Measurements from ENCODE around the gene AKAP7. TPM values are rescaled to one million over a fixed set of nuclear protein-coding genes. Genes with fewer than 3 reads are reported as not detected.

Gene AKAP7
- polyA plus RNA-seq, 1 donor (not counting 4 experiments of a cell fraction or from before 2014, with no cell fraction given): 1.7 TPM

DNA sequence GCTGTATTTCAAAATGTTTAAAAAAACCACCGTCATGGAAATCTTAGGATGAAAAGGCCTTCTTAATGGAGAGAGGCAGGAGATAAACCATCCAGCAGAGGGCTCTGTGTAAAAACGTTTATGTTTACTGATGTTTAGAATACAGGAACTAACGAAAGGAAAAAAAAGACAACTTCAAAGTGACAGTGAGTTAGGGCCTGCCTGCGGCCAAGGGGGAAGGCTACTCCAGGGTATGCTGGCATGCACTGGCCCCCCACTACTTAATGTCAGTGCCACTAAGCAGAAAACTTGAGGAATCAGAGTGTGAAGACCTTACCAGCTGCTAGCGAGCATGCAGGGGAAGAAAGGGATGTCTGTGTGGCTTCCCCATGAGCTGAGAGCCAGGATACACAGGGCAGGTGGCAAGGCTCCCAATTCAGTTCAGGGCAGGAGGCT is 47.7 kb downstream of the AKAP7 start:
- Histone ChIP-seq H3K27me3 (ENCODE audit: control insufficient read depth, extremely low read depth, insufficient read depth, low read length) (no peaks in the 10 kb centered on the region), H3K36me3 (ENCODE audit: control insufficient read depth in 2 of 2, extremely low read depth in 1 of 2, insufficient read depth in 2 of 2, low read length in 2 of 2) (no peaks in the 10 kb centered on the region), H2AFZ (ENCODE audit: control insufficient read depth, low read length) (no peak overlapping the region), H3K4me3 (ENCODE audit: control insufficient read depth in 2 of 3, extremely low read depth in 1 of 3, insufficient read depth in 2 of 3, low read depth in 1 of 3, low read length in 3 of 3) (no peak overlapping the region), H3K27ac (ENCODE audit: control insufficient read depth, insufficient read depth, low read length) (no peak overlapping the region), H3K9ac (ENCODE audit: control insufficient read depth, extremely low read depth, insufficient read depth, low read length) (no peak overlapping the region), H3K9me3 (ENCODE audit: control insufficient read depth, low read depth, low read length) (no peaks in the 10 kb centered on the region), H3K4me2 (ENCODE audit: control insufficient read depth, extremely low read depth, insufficient read depth, low read depth, low read length) (no peak overlapping the region), H4K20me1 (ENCODE audit: control insufficient read depth, extremely low read depth, insufficient read depth, low read length) (no peaks in the 10 kb centered on the region), H3K9me1 (ENCODE audit: control insufficient read depth, extremely low read depth, insufficient read depth, low read length) (no peaks in the 10 kb centered on the region), H3K79me2 (ENCODE audit: control insufficient read depth, insufficient read depth, low read length) (no peaks in the 10 kb centered on the region), H3K4me1 (ENCODE audit: control insufficient read depth, extremely low read depth, insufficient read depth, low read length) (no peaks in the 10 kb centered on the region)
- dilution Hi-C loops (cut with MboI; ENCODE audit: extremely low pct_ligation_motif_present, low sequenced_read_pairs): no loop called here
- DNase-seq (ENCODE audit: low read depth, low spot score): no peak
- TF ChIP-seq, protein P1, sequence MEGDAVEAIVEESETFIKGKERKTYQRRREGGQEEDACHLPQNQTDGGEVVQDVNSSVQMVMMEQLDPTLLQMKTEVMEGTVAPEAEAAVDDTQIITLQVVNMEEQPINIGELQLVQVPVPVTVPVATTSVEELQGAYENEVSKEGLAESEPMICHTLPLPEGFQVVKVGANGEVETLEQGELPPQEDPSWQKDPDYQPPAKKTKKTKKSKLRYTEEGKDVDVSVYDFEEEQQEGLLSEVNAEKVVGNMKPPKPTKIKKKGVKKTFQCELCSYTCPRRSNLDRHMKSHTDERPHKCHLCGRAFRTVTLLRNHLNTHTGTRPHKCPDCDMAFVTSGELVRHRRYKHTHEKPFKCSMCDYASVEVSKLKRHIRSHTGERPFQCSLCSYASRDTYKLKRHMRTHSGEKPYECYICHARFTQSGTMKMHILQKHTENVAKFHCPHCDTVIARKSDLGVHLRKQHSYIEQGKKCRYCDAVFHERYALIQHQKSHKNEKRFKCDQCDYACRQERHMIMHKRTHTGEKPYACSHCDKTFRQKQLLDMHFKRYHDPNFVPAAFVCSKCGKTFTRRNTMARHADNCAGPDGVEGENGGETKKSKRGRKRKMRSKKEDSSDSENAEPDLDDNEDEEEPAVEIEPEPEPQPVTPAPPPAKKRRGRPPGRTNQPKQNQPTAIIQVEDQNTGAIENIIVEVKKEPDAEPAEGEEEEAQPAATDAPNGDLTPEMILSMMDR (optimal IDR thresholded peaks at IDR 0.05 in 1 of 3, IDR thresholded peaks at IDR 0.05 in 1 of 3, conservative IDR thresholded peaks at IDR 0.05 in 1 of 3; ENCODE audit: extremely low read depth in 1 of 3, insufficient read depth in 2 of 3, low read length in 3 of 3): peak in 1 of 3 experiments; percentile 37
- no peak for TF ChIP-seq EZH2 (IDR thresholded peaks at IDR 0.05; ENCODE audit: low read length)
- FAIRE-seq: no peak

DNA sequence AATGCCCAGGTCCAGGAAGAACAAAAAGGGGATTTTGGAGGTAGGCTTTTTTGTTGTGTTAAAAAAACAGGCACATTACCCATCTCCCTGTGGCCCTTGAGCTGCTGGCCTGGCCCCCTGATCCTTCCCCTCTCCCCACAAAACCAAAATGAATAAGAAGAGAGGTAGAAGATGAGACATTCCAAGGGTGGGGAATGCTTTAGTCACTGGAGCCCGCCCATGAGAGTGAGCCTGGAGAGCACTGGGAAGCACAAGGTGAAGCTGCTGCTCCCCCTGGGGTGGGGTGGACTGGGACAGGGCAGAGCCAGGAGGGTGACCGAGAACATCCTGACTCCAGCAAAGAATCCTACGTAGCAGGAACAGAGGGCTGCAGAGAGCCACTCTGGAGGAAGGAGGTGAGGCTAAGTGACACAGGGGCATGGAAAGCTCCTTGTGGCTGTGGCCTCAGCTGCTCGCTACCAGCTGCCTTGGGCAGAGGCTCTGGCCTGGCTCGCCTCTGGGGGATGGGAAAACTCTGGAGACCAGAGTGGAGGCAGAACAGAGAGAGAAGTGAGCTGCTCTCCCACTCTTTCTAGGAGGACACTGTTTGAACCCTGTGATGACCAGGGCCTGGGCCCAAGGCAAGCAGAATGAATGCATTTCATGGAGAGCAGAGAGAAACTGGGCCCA is 48.3 kb downstream of the AKAP7 start:
- Histone ChIP-seq H3K27ac (ENCODE audit: control insufficient read depth, insufficient read depth, low read length) (no peak overlapping the region), H3K9ac (ENCODE audit: control insufficient read depth, extremely low read depth, insufficient read depth, low read length) (no peak overlapping the region), H3K4me1 (ENCODE audit: control insufficient read depth, extremely low read depth, insufficient read depth, low read length) (no peaks in the 10 kb centered on the region), H2AFZ (ENCODE audit: control insufficient read depth, low read length) (no peak overlapping the region), H4K20me1 (ENCODE audit: control insufficient read depth, extremely low read depth, insufficient read depth, low read length) (no peaks in the 10 kb centered on the region), H3K79me2 (ENCODE audit: control insufficient read depth, insufficient read depth, low read length) (no peaks in the 10 kb centered on the region), H3K9me3 (ENCODE audit: control insufficient read depth, low read depth, low read length) (no peaks in the 10 kb centered on the region), H3K27me3 (ENCODE audit: control insufficient read depth, extremely low read depth, insufficient read depth, low read length) (no peaks in the 10 kb centered on the region), H3K9me1 (ENCODE audit: control insufficient read depth, extremely low read depth, insufficient read depth, low read length) (no peaks in the 10 kb centered on the region), H3K36me3 (ENCODE audit: control insufficient read depth in 2 of 2, extremely low read depth in 1 of 2, insufficient read depth in 2 of 2, low read length in 2 of 2) (no peaks in the 10 kb centered on the region), H3K4me3 (ENCODE audit: control insufficient read depth in 2 of 3, extremely low read depth in 1 of 3, insufficient read depth in 2 of 3, low read depth in 1 of 3, low read length in 3 of 3) (no peak overlapping the region), H3K4me2 (ENCODE audit: control insufficient read depth, extremely low read depth, insufficient read depth, low read depth, low read length) (no peak overlapping the region)
- FAIRE-seq: no peak
- DNase-seq (ENCODE audit: low read depth, low spot score): no peak
- TF ChIP-seq EZH2 (IDR thresholded peaks at IDR 0.05; ENCODE audit: low read length): no peak
- TF ChIP-seq, protein P1 (optimal IDR thresholded peaks at IDR 0.05 in 1 of 3, IDR thresholded peaks at IDR 0.05 in 1 of 3, conservative IDR thresholded peaks at IDR 0.05 in 1 of 3; ENCODE audit: extremely low read depth in 1 of 3, insufficient read depth in 2 of 3, low read length in 3 of 3): no peak
- dilution Hi-C loops (cut with MboI; ENCODE audit: extremely low pct_ligation_motif_present, low sequenced_read_pairs): no loop called here
